GM18870 (cell line): ENCODE results near the gene GAS2L1.
A peak's percentile ranks its signal among the peaks of the same experiment; 100 is the strongest.

Experiments
- ATAC-seq: cut with Tn5 transposase; IDR thresholded peaks from one replicate; pipeline ENCODE4 v1.9.1; 2021; ENCODE audit warnings: moderate library complexity; ENCODE audit not compliant: unreplicated experiment

The GAS2L1 gene

GRCh38 chr22:29306175-29306834 lies at the start of gene GAS2L1:
Gene GAS2L1, plus strand, starts transcription at chr22:29306650. Its CDS starts 1,456 bp downstream, at chr22:29308106.
- ATAC-seq, result no peak

GRCh38 chr22:29257751-29258181 lies 48.7 kb upstream of the GAS2L1 start:
- no peak for ATAC-seq

- no peak for ATAC-seq
Measured at GRCh38 chr22:29258407-29259252, 47.8 kb upstream of the GAS2L1 start.

- ATAC-seq, result no peak
Measured at GRCh38 chr22:29259253-29259899, 47.1 kb upstream of the GAS2L1 start.

GRCh38 chr22:29260031-29260560 lies 46.4 kb upstream of the GAS2L1 start:
- no peak for ATAC-seq

- no peak for ATAC-seq
Measured at GRCh38 chr22:29260601-29261315, 45.7 kb upstream of the GAS2L1 start.

- no peak for ATAC-seq
Measured at GRCh38 chr22:29263791-29264276, 42.6 kb upstream of the GAS2L1 start.

- ATAC-seq, result no peak
Measured at GRCh38 chr22:29265305-29265704, 41.1 kb upstream of the GAS2L1 start.

- no peak for ATAC-seq
Measured at GRCh38 chr22:29265929-29266328, 40.5 kb upstream of the GAS2L1 start.

- no peak for ATAC-seq
Measured at GRCh38 chr22:29266564-29267461, 39.6 kb upstream of the GAS2L1 start.

GRCh38 chr22:29267462-29267857 lies 39.0 kb upstream of the GAS2L1 start:
- no peak for ATAC-seq

- peak; percentile 69 for ATAC-seq
Measured at GRCh38 chr22:29267858-29268510, 38.5 kb upstream of the GAS2L1 start, which contains the start of the genes EWSR1 and RHBDD3. Gene EWSR1, plus strand, starts transcription at chr22:29268268. Its CDS starts 69 bp downstream, at chr22:29268337. Gene RHBDD3, minus strand, starts transcription at chr22:29267981. Its CDS starts 2,355 bp downstream, at chr22:29265626.

- ATAC-seq, result peak; percentile 18
Measured at GRCh38 chr22:29268511-29269229, 37.8 kb upstream of the GAS2L1 start.

- no peak for ATAC-seq
Measured at GRCh38 chr22:29269230-29269604, 37.2 kb upstream of the GAS2L1 start.

GRCh38 chr22:29269731-29270474 lies 36.5 kb upstream of the GAS2L1 start:
- no peak for ATAC-seq

GRCh38 chr22:29270475-29271271 lies 35.8 kb upstream of the GAS2L1 start:
- no peak for ATAC-seq

GRCh38 chr22:29272624-29273023 lies 33.8 kb upstream of the GAS2L1 start:
- no peak for ATAC-seq
